HL-60/S4 treated with retinoic acid at 250 ng/mL for 4 days and 3 days (cell line): ENCODE results near the gene NCOR2.
"Not testable (repeated sequence)": the region's sequence is repeated elsewhere in the genome, so short reads cannot be mapped to it uniquely, and the experiment has no call there.

Experiments
- in situ Hi-C: fragments of 300-500 bp; cut with MboI; formaldehyde crosslinking; loops from 2 replicates; pipeline ENCODE4 v1.7.0; 2022; ENCODE audit warnings: low sequenced_read_pairs

Gene NCOR2

DNA sequence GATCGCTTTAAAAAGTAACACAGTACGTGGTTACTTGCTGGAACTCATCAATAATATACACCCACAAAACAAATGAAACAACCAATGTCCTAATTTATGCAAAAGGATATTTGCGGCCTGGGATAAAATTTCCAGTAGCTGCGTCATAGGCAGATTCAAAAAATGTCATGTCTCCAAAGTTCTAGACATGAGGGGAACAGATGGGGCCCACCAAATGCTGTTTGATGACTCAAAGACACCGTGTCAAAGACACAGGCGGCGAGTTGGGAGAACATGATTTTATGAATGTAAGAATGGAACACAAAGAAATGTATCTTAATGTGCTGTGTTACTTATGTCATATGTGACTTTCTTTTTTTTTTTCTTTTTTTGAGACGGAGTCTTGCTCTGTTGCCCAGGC, 34.3 kb upstream of the NCOR2 start:
- in situ Hi-C loops: no loop called here

DNA sequence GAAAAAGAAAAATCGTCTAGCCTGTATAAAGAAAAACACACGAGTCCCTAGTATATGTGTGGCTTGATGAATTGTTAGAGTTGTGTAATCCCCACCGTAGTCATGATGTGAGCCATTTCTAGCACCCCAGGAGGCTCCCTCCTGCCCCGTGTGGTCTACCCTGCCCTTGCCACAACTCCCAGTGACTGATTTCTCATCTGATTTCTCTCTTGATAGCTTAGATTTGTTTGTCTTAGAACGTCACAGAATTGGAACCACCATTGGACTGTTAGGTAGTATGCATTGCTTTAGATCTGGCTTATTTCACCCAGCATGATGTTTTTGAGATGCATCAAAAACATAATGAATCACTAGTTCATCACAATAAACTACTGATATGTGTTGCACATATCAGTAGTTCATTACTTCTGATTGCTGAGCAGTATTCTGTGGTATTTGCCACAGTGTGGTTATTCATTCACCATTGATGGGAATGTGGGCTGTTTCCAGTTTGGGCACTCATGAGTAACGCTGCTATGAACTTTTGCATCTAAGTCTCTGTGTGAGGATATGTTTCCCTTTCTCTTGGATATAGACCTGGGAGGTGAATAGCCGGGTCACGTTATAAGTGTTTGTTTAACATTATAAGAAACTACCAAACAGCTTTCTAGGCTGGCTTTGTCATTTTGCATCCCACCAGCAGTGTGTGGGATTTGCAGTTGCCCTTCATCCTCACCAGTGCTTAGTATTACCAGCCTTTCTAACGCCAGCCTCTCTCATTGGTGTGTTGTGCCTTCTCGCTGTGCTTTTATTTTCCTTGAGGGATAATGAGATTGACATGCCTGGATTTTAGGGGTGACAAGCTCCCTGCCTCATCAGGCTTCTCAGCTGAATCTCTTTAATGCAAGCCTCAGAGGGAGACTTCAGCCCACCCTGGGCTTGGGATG, 31.9 kb upstream of the NCOR2 start:
- in situ Hi-C loops: no loop called here

- in situ Hi-C loops: no loop called here
Measured at GRCh38 chr12:124597041-124597440, 29.6 kb upstream of the NCOR2 start.

DNA sequence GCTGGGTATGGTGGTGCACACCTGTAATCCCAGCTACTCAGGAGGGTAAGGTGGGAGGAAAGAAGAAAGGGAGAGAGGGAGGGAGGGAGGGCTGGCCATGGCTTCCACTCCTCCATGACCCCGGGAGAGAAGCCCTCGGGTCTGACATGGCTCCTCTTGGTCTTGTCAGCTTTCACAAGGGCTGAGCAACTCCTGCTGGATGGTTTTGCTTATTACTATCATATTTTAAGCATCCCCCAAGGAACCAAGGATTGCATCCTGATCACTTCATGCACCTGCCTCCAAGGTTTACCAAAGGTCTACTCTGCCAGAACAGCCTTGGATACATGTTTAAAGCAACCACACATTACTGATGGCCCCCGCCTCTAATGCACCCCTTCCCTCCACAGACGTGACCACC, 28.0 kb upstream of the NCOR2 start:
- in situ Hi-C loops: no loop called here

- in situ Hi-C loops: no loop called here
Measured at GRCh38 chr12:124594851-124595250, 27.4 kb upstream of the NCOR2 start.

DNA sequence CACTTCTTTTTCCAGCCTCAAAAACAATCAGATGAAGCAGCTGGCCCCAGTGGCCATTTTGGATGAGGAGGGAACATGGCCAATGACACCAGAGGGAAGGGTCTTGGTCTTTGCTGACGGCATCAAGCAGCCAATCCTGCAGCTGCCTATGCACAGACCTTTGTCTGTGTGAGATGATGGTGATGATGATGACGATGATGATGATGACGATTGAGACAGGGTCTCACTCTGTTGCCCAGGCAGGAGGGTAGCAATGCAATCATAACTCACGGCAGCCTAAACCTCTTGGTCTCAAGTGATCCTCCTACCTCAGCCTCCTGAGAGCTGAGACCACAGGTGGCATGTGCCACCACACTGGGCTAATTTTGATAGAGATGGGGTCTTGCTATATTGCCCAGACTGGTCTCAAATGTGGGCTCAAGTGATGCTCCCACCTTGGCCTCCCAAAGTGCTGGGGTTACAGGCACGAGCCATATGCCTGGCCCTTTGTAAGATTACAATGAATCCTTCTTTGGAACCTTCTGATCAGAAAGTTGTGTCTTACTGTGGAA, 26.5 kb upstream of the NCOR2 start:
- in situ Hi-C loops: no loop called here

DNA sequence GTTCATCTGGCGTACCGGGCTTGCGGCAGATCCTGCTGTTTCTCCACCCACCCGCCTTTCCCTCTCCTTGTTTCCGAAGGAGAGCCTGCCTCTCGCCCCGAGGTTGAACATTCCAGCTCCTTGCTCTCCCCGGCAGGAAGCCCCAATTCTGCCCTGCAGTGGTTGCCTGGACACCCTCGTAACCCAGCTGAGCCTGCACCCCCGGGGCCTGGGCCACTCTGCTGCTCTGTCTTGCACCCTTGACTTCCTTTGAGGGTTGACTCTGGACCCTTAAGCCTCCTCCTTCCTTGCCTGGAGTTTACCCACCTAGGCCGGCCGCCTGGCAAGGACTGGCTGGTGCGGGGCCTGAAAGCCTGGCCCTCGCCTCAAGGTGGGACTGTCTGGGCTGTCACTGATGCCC, 25.8 kb upstream of the NCOR2 start:
- in situ Hi-C loops: no loop called here

GRCh38 chr12:124592481-124593160, 25.2 kb upstream of the NCOR2 start:
- in situ Hi-C loops: no loop called here

GRCh38 chr12:124592050-124592449, 24.6 kb upstream of the NCOR2 start:
- in situ Hi-C loops: no loop called here

DNA sequence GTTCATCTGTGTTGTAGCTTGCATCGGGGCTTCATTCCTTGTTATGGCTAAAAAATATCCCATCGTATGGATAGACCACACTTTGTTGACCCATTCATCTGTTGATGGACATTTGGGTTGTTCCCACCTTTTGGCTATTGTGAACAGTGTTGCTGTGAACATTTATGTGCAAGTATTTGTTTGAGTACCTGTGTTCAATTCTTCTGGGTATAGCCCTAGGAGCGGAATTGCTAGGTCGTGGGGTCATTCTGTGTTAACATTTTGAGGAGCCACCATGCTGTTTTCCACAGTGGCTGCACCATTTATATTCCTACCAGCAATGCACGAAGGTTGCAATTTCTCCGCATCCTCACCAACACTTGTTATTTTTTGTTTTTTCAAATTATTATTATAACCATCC, 23.0 kb upstream of the NCOR2 start:
- in situ Hi-C loops: no loop called here

DNA sequence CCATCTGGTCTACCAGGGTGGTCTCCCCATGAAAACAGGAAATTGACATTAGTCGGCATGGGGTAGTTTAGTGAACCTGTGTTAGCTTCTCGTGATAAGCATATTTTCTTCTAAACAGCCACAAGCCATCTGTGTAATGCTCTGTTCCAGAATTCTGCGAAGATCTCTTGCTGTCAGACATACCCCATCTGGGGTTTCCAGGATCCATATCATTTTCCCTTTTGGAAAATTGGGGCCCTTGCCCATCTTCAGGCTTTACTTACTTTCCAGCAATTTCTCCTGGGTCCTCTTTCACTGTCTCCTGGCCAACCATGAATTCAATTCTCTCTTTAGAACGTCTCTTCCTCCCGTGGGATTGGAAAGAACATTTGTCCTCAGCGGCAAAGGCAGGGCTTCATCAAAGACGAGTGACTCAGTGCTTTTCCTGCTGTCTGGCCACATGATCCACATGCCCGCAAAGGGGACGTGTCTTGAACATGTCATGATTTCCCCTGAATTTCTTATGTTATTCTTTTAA, 21.4 kb upstream of the NCOR2 start:
- in situ Hi-C loops: no loop called here

GRCh38 chr12:124588018-124588634, 20.7 kb upstream of the NCOR2 start:
- in situ Hi-C loops: no loop called here

GRCh38 chr12:124586756-124587155, 19.3 kb upstream of the NCOR2 start:
- in situ Hi-C loops: no loop called here

GRCh38 chr12:124584494-124584893, 17.1 kb upstream of the NCOR2 start:
- in situ Hi-C loops: not testable (repeated sequence)

- in situ Hi-C loops: no loop called here
Measured at GRCh38 chr12:124583854-124584253, 16.4 kb upstream of the NCOR2 start.

- in situ Hi-C loops: no loop called here
Measured at GRCh38 chr12:124582108-124582424, 14.7 kb upstream of the NCOR2 start.

- in situ Hi-C loops: no loop called here
Measured at GRCh38 chr12:124581307-124582107, 14.1 kb upstream of the NCOR2 start.

GRCh38 chr12:124579921-124580517, 12.6 kb upstream of the NCOR2 start:
- in situ Hi-C loops: no loop called here

- in situ Hi-C loops: no loop called here
Measured at GRCh38 chr12:124578854-124579253, 11.4 kb upstream of the NCOR2 start.

DNA sequence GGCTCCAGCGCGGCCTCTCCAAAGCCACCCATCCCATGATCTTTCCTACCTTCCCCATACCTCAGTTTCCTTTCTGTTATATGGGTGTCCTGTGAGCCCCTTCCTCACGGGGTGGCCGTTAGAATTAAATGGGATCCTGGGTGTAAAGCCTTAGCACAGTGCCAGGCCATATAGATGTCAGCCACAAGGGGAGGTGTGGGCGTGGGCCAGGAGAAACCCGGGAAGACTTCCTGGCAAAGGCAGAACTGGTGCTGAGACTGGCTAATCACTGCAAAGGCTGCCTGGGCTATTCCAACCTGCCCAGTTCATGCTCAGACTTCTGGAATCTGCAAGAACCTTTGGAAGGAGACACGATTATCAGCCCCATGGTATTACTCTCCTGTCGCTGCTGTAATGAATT, 11.0 kb upstream of the NCOR2 start:
- in situ Hi-C loops: no loop called here
